ENCODE measurements around the gene PIN1. TPM values are rescaled to one million over a fixed set of nuclear protein-coding genes. Genes with fewer than 3 reads are reported as not detected.
"Not testable (repeated sequence)": the region's sequence is repeated elsewhere in the genome, so short reads cannot be mapped to it uniquely, and the experiment has no call there.

The PIN1 gene
- total RNA-seq, 1 donor from 2014 or later: 71.6 TPM

GRCh38 chr19:9818734-9819595 lies 16.2 kb upstream of the PIN1 start, which contains the start of gene FBXL12:
TSS of gene FBXL12 (minus strand) at chr19:9819079. CDS start at chr19:9818813, 266 bp downstream.
- peak; percentile 100 for DNase-seq

GRCh38 chr19:9819596-9819909 lies 15.6 kb upstream of the PIN1 start:
- DNase-seq: no peak

GRCh38 chr19:9820034-9820433 lies 15.1 kb upstream of the PIN1 start:
- DNase-seq: not testable (repeated sequence)

GRCh38 chr19:9823816-9824215 lies 11.3 kb upstream of the PIN1 start:
- peak; percentile 47 for DNase-seq

GRCh38 chr19:9827289-9828238 lies 7.6 kb upstream of the PIN1 start, which contains the start of gene UBL5:
TSS of gene UBL5 (plus strand) at chr19:9827918. CDS start at chr19:9828338, 420 bp downstream.
- DNase-seq: peak; percentile 94

GRCh38 chr19:9828551-9829063 lies 6.5 kb upstream of the PIN1 start:
- DNase-seq: no peak

GRCh38 chr19:9834307-9834725 lies 802 bp upstream of the PIN1 start:
- DNase-seq: no peak

- DNase-seq: no peak
These were observed 410 bp downstream of the PIN1 start for GRCh38 chr19:9835507-9835949.

GRCh38 chr19:9836021-9836420 lies 903 bp downstream of the PIN1 start:
- DNase-seq: peak; percentile 29

- no peak for DNase-seq
These were observed 3.2 kb downstream of the PIN1 start for GRCh38 chr19:9838324-9838723.

- DNase-seq: no peak
These were observed 4.3 kb downstream of the PIN1 start for GRCh38 chr19:9839415-9839814.

GRCh38 chr19:9842834-9843625 lies 7.9 kb downstream of the PIN1 start:
- peak; percentile 78 for DNase-seq

GRCh38 chr19:9843626-9844273 lies 8.6 kb downstream of the PIN1 start:
- not testable (repeated sequence) for DNase-seq

GRCh38 chr19:9847087-9847671 lies 12.1 kb downstream of the PIN1 start:
- no peak for DNase-seq

- DNase-seq: peak; percentile 45
These were observed 12.9 kb downstream of the PIN1 start for GRCh38 chr19:9848060-9848459.

- no peak for DNase-seq
These were observed 13.6 kb downstream of the PIN1 start for GRCh38 chr19:9848762-9849161.

GRCh38 chr19:9849791-9850190 lies 14.7 kb downstream of the PIN1 start:
- no peak for DNase-seq

GRCh38 chr19:9850235-9850959 lies 15.3 kb downstream of the PIN1 start:
- DNase-seq: no peak

GRCh38 chr19:9854282-9854846 lies 19.2 kb downstream of the PIN1 start:
- DNase-seq: no peak

- no peak for DNase-seq
These were observed 21.5 kb downstream of the PIN1 start for GRCh38 chr19:9856609-9857008.
